Iris pigment epithelial cell (primary cell): ENCODE data around the gene FAM117B.
"Not testable (repeated sequence)": the region's sequence is repeated elsewhere in the genome, so short reads cannot be mapped to it uniquely, and the experiment has no call there.

Experiments
- DNase-seq: peaks from one replicate; pipeline ENCODE4 v3.0.0-alpha.2; 2011; ENCODE audit warnings: low read depth

The FAM117B gene

GRCh38 chr2:202703091-202703490 is 68.3 kb downstream of the FAM117B start:
- peak; percentile 58 for DNase-seq

GRCh38 chr2:202704248-202704647 is 69.5 kb downstream of the FAM117B start:
- no peak for DNase-seq

GRCh38 chr2:202705446-202706020 is 70.8 kb downstream of the FAM117B start:
- DNase-seq: no peak

- DNase-seq: not testable (repeated sequence)
Measured at GRCh38 chr2:202714971-202715935, 80.5 kb downstream of the FAM117B start.

GRCh38 chr2:202716114-202716718 is 81.4 kb downstream of the FAM117B start:
- DNase-seq: no peak

GRCh38 chr2:202716953-202717597 is 82.3 kb downstream of the FAM117B start:
- no peak for DNase-seq

GRCh38 chr2:202717598-202718310 is 83.0 kb downstream of the FAM117B start:
- DNase-seq: no peak

GRCh38 chr2:202718614-202719013 is 83.8 kb downstream of the FAM117B start:
- peak; percentile 51 for DNase-seq

GRCh38 chr2:202720226-202720625 is 85.5 kb downstream of the FAM117B start:
- DNase-seq: no peak

- peak; percentile 90 for DNase-seq
Measured at GRCh38 chr2:202721621-202722020, 86.9 kb downstream of the FAM117B start.

GRCh38 chr2:202723746-202724145 is 89.0 kb downstream of the FAM117B start:
- peak; percentile 28 for DNase-seq

- DNase-seq: no peak
Measured at GRCh38 chr2:202726070-202726469, 91.3 kb downstream of the FAM117B start.

GRCh38 chr2:202736826-202737225 is 102.1 kb downstream of the FAM117B start:
- DNase-seq: no peak

- DNase-seq: no peak
Measured at GRCh38 chr2:202743613-202744012, 108.8 kb downstream of the FAM117B start.

GRCh38 chr2:202749477-202749876 is 114.7 kb downstream of the FAM117B start:
- peak; percentile 42 for DNase-seq

GRCh38 chr2:202750763-202751427 is 116.1 kb downstream of the FAM117B start:
- DNase-seq: peak; percentile 22

GRCh38 chr2:202752071-202752470 is 117.3 kb downstream of the FAM117B start:
- no peak for DNase-seq

GRCh38 chr2:202754936-202755335 is 120.2 kb downstream of the FAM117B start:
- peak; percentile 24 for DNase-seq

- DNase-seq: no peak
Measured at GRCh38 chr2:202756598-202756997, 121.8 kb downstream of the FAM117B start.

GRCh38 chr2:202757339-202757738 is 122.6 kb downstream of the FAM117B start:
- DNase-seq: no peak

GRCh38 chr2:202758128-202758527 is 123.4 kb downstream of the FAM117B start:
- DNase-seq: no peak
